Astrocyte of the cerebellum (primary cell): ENCODE data around the gene CEL.

Source experiments
- DNase-seq: peaks from one replicate; pipeline ENCODE4 v3.0.0-alpha.2; 2011; ENCODE audit warnings: low read depth
- H3K4me3 ChIP-seq: 2 replicates; pipeline ENCODE4 v1.5.1; 2011; ENCODE audit warnings: mild to moderate bottlenecking, low read depth, low read length, moderate library complexity
- in situ Hi-C: cut with HindIII; loops from 2 replicates; pipeline ENCODE4 v1.10.0; 2017; ENCODE audit warnings: low sequenced_read_pairs
- TF ChIP-seq, protein P1 (sequence below): IDR thresholded peaks from 2 replicates; pipeline ENCODE4 v1.5.1; 2012; ENCODE audit warnings: low read length, low read depth, moderate library complexity, mild to moderate bottlenecking; ENCODE audit errors: missing control alignments

CEL gene

DNA sequence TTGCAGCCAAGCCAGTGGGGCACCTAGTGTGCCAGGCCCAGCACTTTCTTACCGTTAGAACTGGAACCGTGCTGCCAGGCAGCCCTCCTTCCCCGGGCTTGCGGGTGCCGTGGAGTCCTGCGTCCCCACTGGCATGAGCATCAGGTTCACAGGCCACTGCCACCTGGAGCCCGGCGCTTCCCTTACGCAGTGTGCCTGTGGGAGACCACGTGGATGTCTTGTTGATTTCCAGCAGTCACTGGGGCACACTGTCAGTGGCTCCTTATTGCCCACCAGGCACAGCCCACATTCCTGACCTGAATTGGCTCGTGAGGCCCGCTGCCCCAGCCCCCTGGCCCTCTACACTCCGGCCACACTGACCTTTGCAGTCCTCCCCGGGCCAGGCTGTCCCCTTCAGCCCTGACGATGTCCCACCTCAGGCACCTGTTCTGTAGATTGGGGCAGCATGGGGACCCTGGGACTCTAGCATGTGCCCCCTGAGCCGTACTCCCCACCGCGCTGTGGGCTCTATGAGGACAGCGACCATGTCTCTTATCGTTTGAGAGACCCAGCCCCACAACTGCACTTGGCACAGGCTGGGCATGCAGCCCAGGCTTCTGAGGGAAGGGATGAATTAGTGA lies 10.4 kb upstream of the CEL start:
- in situ Hi-C loops: no loop called here
- TF ChIP-seq, protein P1, sequence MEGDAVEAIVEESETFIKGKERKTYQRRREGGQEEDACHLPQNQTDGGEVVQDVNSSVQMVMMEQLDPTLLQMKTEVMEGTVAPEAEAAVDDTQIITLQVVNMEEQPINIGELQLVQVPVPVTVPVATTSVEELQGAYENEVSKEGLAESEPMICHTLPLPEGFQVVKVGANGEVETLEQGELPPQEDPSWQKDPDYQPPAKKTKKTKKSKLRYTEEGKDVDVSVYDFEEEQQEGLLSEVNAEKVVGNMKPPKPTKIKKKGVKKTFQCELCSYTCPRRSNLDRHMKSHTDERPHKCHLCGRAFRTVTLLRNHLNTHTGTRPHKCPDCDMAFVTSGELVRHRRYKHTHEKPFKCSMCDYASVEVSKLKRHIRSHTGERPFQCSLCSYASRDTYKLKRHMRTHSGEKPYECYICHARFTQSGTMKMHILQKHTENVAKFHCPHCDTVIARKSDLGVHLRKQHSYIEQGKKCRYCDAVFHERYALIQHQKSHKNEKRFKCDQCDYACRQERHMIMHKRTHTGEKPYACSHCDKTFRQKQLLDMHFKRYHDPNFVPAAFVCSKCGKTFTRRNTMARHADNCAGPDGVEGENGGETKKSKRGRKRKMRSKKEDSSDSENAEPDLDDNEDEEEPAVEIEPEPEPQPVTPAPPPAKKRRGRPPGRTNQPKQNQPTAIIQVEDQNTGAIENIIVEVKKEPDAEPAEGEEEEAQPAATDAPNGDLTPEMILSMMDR: no peak
- DNase-seq: no peak
- H3K4me3 ChIP-seq: no peak overlapping the region

DNA sequence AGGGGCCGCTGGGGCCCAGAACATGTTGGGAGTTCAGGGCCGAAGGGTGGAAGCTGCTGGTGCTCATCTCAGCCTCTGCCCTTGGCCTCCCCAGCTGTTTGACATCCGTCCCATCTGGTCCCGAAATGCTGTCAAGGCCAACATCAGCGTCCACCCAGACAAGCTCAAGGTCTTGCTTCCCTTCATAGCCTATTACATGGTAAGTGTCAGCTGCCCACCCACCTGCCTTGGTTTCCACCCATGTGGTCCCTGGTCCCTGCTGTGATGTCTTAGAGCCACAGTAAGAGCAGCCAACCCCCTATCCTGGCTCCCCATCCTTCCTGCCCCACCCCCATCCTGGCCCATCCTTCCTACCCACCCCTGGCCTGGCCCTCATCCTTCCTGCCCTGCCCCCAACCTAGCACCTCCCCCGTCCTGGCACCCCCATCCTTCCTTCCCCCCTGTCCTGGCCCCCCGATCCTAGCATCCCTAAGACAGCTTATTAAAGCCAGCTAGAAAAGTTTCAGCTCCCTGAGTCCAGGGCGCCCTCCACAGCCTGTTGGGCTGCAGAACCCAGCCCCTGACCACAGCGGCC lies 9.7 kb upstream of the CEL start:
- TF ChIP-seq, protein P1: no peak
- in situ Hi-C loops: no loop called here
- no peak for DNase-seq
- no peak overlapping the region for H3K4me3 ChIP-seq

DNA sequence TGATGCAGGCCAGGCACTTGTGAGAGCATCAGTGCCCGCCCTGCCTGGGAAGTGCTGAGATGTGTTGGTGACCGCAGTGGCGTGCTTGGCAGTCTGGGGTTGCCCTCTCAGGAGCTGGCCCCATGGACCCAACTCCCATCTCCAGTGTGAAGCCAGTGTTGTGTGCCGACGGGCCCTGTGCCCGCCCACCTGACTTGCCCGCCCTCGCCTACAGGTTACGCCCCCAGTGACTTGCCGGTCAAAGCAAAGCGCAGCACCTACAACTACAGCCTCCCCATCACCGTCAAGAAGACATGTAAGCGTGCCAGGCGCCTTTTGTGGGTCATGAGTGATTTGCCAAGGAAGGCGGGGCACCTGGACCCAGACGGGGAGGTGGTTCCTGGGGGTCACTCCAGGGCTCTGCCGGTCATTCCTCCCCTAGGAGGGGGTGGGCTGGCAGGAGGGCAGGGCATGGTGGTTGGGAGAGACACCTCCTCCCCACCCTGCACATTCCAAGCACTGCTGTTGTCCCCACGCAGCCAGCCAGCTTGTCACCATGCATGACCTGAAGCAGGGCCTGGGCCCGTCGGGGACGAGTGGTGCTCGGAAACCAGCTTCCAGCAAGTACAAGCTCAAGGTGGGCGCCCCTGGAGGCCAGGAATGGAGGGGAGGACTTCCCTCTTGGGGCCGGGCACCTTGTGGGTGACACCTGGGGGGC lies 7.4 kb upstream of the CEL start:
- in situ Hi-C loops: no loop called here
- DNase-seq: no peak
- TF ChIP-seq, protein P1: no peak
- no peak overlapping the region for H3K4me3 ChIP-seq

DNA sequence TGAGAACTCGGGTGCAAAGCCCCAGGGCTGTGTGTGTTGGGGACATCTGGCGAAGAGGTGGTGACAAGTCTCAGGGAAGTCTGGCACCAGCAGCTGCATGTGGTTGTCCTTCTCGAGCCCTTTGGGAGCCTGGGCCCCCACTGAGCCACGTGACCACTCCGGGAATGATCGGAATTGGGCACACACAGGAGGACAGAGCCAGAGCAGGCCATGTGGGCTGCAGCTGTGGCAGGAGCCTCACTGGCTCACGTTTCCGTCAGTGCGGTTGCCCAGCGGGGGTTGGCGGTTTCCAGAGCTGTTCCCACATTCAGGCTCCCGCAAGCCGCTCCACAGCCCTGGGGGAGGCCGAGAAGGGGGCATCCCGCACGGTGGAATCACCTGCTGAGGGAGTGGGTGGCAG lies 6.8 kb upstream of the CEL start:
- in situ Hi-C loops: no loop called here

DNA sequence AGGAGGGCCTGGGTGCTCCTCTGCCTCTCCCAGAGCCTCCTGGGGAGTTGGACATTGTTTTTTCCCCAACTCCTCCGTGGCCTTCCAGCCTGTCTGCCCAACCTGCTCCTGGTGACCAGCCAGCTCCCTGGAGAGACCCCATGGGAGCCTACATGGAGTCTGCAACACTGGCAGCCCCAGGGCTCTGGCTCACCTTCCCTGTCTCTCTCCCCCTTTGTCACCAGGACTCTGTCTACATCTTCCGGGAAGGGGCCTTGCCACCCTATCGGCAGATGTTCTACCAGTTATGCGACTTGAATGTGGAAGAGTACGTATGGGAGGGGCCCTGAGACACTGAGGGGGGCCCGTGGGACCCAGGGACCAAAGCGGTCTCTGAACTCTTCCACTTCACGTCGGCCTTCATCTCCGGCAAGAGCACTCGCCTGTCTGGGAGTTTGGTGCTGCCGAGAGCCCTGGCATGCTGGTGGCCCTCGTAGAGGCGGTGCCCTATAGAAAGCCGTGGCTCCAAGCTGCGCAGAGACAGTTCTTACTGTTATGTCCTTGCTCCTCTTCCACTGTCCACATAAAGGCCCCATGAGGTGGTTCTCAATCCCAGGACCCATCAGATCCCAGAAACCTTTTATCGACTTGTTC lies 5.9 kb upstream of the CEL start:
- H3K4me3 ChIP-seq: no peak overlapping the region
- in situ Hi-C loops: no loop called here
- TF ChIP-seq, protein P1: no peak
- no peak for DNase-seq

More for the DNA sequence above, 6.8 kb upstream of the CEL start:
- no peak for DNase-seq
- TF ChIP-seq, protein P1: no peak
- no peak overlapping the region for H3K4me3 ChIP-seq

DNA sequence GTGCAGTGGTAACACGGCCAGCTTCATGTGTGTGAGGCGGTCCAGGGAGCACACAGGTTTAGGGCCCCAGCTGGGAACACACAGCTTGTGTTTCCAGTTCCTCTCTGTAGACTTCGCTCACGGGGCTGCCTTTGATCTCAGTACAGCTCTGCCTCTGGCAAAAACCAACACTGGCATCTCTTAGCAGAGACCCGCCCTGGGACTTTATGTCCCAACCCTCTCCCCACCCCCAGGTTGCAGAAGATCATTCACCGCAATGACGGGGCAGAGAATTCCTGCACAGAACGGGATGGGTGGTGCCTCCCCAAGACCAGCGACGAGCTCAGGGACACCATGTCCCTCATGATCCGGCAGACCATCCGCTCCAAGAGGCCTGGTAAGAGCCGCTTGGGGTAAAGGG lies 5.2 kb upstream of the CEL start:
- in situ Hi-C loops: no loop called here

More for the DNA sequence above, 5.2 kb upstream of the CEL start:
- H3K4me3 ChIP-seq: no peak overlapping the region
- TF ChIP-seq, protein P1: no peak
- no peak for DNase-seq
